Activated T-cell treated with anti-CD3 and anti-CD28 coated beads, Interleukin-2, amount 50 U/mL, for 72 hours (primary cell): Measurements from ENCODE around the gene ANKH. TPM values are rescaled to one million over a fixed set of nuclear protein-coding genes. Genes with fewer than 3 reads are reported as not detected.

Experiments
- ATAC-seq, 2 donors: fragments of 150-1000 bp; cut with Tn5 transposase; replicated peaks in 1 of 2; 2 replicates each; pipeline ENCODE4 v1.10.0; 2021; ENCODE audit warnings: moderate library complexity in 2 of 2, mild to moderate bottlenecking in 1 of 2
- DNase-seq, 2 donors: peaks; one replicate each; pipeline ENCODE4 v3.0.0; 2021 to 2022; ENCODE audit warnings: mixed read lengths in 1 of 2
- H3K27ac Mint-ChIP-seq: one replicate; pipeline ENCODE4 v1.8.0; 2022; ENCODE audit warnings: mild to moderate bottlenecking, moderate library complexity, mixed read lengths
- H3K27me3 Mint-ChIP-seq: one replicate; pipeline ENCODE4 v1.8.0; 2022; ENCODE audit warnings: low read depth, mixed read lengths
- H3K36me3 Mint-ChIP-seq, 2 donors: one replicate each; pipeline ENCODE4 v1.8.0; 2022; ENCODE audit warnings: mixed read lengths in 2 of 2, mild to moderate bottlenecking in 1 of 2; ENCODE audit not compliant: insufficient read depth in 2 of 2
- H3K4me1 Mint-ChIP-seq: one replicate; pipeline ENCODE4 v1.8.0; 2022; ENCODE audit warnings: low read depth, mixed read lengths
- H3K4me3 Mint-ChIP-seq, 2 donors: one replicate each; pipeline ENCODE4 v1.8.0; 2022; ENCODE audit warnings: mild to moderate bottlenecking in 2 of 2, mixed read lengths in 2 of 2, moderate library complexity in 2 of 2
- H3K9me3 Mint-ChIP-seq, 2 donors: one replicate each; pipeline ENCODE4 v1.8.0; 2022; ENCODE audit warnings: mixed read lengths in 2 of 2
- total RNA-seq, 2 donors: library from RNA; stranded (reverse); gene quantifications; one replicate each; pipeline ENCODE4 v1.2.3, GENCODE V29; 2022

Gene ANKH
- total RNA-seq, 2 donors from 2014 or later, result 86.3 to 103 TPM

GRCh38 chr5:14902826-14903560 lies 31.4 kb upstream of the ANKH start:
- H3K27me3 Mint-ChIP-seq, result no peaks in the 10 kb centered on the region
- no peak overlapping the region for H3K4me3 Mint-ChIP-seq
- H3K9me3 Mint-ChIP-seq, result no peaks in the 10 kb centered on the region
- H3K4me1 Mint-ChIP-seq, result no peaks in the 10 kb centered on the region
- no peak overlapping the region for H3K27ac Mint-ChIP-seq
- DNase-seq, result no peak
- ATAC-seq, result no peak
- no peaks in the 10 kb centered on the region for H3K36me3 Mint-ChIP-seq

- DNase-seq (no peak), ATAC-seq (no peak)
- no peak overlapping the region for H3K4me3 Mint-ChIP-seq
- no peaks in the 10 kb centered on the region for H3K27me3 Mint-ChIP-seq
- no peak overlapping the region for H3K27ac Mint-ChIP-seq
- H3K9me3 Mint-ChIP-seq, result no peaks in the 10 kb centered on the region
- no peaks in the 10 kb centered on the region for H3K36me3 Mint-ChIP-seq
- H3K4me1 Mint-ChIP-seq, result no peaks in the 10 kb centered on the region
Observed at GRCh38 chr5:14901462-14902051, 30.0 kb upstream of the ANKH start.

DNA sequence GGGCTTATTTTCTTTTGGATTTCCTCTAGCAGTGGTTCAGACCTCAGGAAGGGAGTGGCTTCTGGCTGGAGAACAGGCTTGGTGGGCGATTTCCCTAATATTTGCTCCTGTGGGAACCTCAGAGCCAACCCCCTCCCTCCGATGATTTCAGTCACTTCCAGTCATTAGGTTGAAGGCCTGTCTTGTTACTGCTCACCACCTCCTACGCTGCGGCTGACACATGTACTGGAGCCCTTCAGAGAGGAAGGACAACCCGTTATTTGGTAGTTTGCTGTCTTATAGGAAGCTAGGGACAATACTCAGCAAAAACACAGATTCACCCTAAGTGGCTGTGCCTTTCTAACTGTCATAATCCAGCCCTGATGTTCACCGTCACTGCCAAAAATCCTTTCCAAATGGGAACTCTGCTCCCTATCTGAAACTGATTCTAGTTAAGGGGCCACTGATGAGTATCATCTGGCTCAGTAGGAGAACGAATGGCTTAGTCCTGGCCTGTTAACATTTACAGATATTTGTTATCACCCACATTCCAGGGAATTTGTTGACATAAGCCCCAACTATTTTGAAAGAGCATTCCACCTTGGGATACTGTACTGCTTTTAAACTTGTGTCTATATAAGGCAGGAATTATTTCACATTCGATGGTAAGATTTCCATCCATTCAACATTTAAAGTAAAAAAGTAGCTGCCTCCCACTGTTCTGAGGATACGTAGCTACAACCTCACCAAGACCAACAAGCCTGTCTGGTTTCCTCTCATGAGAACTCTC lies 29.3 kb upstream of the ANKH start:
- Mint-ChIP-seq H3K27me3 (no peaks in the 10 kb centered on the region), H3K4me3 (no peak overlapping the region), H3K36me3 (no peaks in the 10 kb centered on the region), H3K27ac (no peak overlapping the region), H3K4me1 (no peaks in the 10 kb centered on the region), H3K9me3 (no peaks in the 10 kb centered on the region)
- ATAC-seq, result no peak
- no peak for DNase-seq

DNA sequence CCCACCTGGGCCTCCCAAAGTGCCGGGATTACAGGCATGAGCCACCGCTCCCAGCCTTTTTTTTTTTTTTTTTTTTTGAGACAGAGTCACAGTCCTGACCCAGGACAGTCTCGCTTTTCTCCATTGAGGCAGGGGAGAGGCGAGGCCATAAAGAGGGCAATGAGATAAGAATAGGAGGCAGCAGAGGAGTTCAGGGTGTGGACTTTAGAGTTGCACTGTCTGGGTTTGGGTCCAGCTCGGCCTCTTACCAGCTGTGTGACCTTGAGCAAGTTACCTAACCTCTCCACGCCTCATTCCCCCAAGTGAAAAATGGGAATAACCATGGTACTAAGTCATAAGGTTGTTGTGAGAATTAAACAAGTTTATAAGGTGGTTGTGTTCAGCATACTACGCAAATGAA lies 24.6 kb upstream of the ANKH start:
- Mint-ChIP-seq H3K27me3 (no peaks in the 10 kb centered on the region), H3K9me3 (no peaks in the 10 kb centered on the region), H3K4me3 (no peak overlapping the region), H3K36me3 (no peaks in the 10 kb centered on the region), H3K4me1 (no peaks in the 10 kb centered on the region), H3K27ac (no peak overlapping the region)
- DNase-seq (no peak), ATAC-seq (no peak)

DNA sequence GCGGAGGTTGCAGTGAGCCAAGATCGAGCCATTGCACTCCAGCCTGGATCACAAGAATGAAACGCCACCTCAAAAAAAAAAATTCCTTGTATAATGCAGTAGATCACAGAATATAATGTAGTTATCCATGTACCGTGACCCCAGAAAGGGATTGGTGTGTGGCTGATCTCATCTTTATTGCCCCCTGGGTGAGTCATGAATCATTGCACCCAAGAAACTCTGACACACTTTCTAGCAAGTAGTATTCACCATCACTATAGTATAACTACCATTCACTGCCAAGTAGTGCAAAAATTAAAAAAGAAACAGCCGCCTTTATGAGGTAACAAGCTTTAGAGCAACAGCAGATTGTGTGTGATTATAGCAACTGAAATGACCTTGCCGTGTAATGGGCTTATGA lies 23.7 kb upstream of the ANKH start:
- no peak overlapping the region for H3K27ac Mint-ChIP-seq
- ATAC-seq (no peak), DNase-seq (no peak)
- H3K4me3 Mint-ChIP-seq, result no peak overlapping the region
- H3K27me3 Mint-ChIP-seq, result no peaks in the 10 kb centered on the region
- no peaks in the 10 kb centered on the region for H3K4me1 Mint-ChIP-seq
- H3K36me3 Mint-ChIP-seq, result no peaks in the 10 kb centered on the region
- no peaks in the 10 kb centered on the region for H3K9me3 Mint-ChIP-seq

DNA sequence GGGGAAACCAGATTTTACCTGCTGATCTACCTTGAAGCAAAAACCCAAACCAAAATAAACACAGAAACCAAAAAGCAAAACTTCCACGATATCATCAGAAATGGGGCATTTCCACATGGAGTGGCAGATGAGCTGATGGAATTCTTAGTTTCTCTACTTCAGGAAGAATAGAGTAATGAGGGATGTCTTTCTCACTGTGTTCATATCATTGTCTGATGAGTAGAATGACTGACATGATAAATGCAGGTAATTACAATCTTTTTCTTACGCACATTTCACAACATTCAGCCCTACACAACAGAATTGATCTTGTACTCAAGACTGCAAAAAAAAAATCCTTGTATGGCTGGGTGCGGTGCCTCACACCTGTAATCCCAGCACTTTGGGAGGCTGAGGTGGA lies 23.2 kb upstream of the ANKH start:
- H3K4me1 Mint-ChIP-seq, result no peaks in the 10 kb centered on the region
- no peaks in the 10 kb centered on the region for H3K9me3 Mint-ChIP-seq
- ATAC-seq, result no peak
- H3K36me3 Mint-ChIP-seq, result no peaks in the 10 kb centered on the region
- no peaks in the 10 kb centered on the region for H3K27me3 Mint-ChIP-seq
- no peak overlapping the region for H3K4me3 Mint-ChIP-seq
- no peak overlapping the region for H3K27ac Mint-ChIP-seq
- DNase-seq, result no peak

- no peaks in the 10 kb centered on the region for H3K27me3 Mint-ChIP-seq
- no peaks in the 10 kb centered on the region for H3K4me1 Mint-ChIP-seq
- H3K27ac Mint-ChIP-seq, result no peak overlapping the region
Observed at GRCh38 chr5:14893381-14893780, 21.8 kb upstream of the ANKH start.

GRCh38 chr5:14890846-14891245 lies 19.3 kb upstream of the ANKH start:
- no peaks in the 10 kb centered on the region for H3K4me1 Mint-ChIP-seq
- H3K4me3 Mint-ChIP-seq, result no peak overlapping the region
- no peak overlapping the region for H3K27ac Mint-ChIP-seq
- peak in 1 of 2 donors; percentile 19 for ATAC-seq
- H3K9me3 Mint-ChIP-seq, result no peaks in the 10 kb centered on the region
- no peaks in the 10 kb centered on the region for H3K27me3 Mint-ChIP-seq
- no peaks in the 10 kb centered on the region for H3K36me3 Mint-ChIP-seq
- DNase-seq, result no peak

More at GRCh38 chr5:14893381-14893780, 21.8 kb upstream of the ANKH start:
- no peak for ATAC-seq
- H3K4me3 Mint-ChIP-seq, result no peak overlapping the region
- no peak for DNase-seq
- H3K36me3 Mint-ChIP-seq, result no peaks in the 10 kb centered on the region
- no peaks in the 10 kb centered on the region for H3K9me3 Mint-ChIP-seq

DNA sequence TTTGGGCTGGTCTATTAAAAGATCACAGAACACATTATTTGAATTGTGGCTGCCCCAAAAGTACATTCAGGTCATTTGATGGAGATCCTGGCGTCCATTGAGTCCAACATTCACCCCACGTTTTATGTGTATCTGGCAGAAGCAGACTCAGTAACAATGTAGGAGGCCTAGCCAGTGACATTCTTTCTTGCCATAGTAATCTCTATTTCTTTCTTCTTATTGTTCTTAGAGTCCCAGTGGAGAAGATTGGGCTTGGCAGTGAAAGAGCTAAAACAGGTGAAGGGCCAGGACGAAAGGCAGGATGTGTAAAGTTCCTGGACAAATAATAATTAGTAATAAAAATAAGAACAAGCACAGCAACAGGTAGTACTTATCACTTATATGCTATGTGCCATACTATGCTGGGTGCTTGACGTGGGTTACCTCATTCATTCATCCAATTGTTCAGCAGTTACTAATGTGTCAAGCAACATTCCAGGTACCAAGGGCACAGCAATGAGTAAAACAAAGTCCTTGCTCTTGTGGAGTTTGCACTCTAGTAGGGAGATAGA lies 12.6 kb upstream of the ANKH start:
- ATAC-seq, result no peak
- H3K9me3 Mint-ChIP-seq, result no peaks in the 10 kb centered on the region
- DNase-seq, result no peak
- H3K4me1 Mint-ChIP-seq, result peaks cover 5% of the 10 kb centered on the region
- H3K36me3 Mint-ChIP-seq, result no peaks in the 10 kb centered on the region
- peaks cover 10% of the 10 kb centered on the region for H3K27me3 Mint-ChIP-seq
- H3K27ac Mint-ChIP-seq, result no peak overlapping the region
- no peak overlapping the region for H3K4me3 Mint-ChIP-seq

DNA sequence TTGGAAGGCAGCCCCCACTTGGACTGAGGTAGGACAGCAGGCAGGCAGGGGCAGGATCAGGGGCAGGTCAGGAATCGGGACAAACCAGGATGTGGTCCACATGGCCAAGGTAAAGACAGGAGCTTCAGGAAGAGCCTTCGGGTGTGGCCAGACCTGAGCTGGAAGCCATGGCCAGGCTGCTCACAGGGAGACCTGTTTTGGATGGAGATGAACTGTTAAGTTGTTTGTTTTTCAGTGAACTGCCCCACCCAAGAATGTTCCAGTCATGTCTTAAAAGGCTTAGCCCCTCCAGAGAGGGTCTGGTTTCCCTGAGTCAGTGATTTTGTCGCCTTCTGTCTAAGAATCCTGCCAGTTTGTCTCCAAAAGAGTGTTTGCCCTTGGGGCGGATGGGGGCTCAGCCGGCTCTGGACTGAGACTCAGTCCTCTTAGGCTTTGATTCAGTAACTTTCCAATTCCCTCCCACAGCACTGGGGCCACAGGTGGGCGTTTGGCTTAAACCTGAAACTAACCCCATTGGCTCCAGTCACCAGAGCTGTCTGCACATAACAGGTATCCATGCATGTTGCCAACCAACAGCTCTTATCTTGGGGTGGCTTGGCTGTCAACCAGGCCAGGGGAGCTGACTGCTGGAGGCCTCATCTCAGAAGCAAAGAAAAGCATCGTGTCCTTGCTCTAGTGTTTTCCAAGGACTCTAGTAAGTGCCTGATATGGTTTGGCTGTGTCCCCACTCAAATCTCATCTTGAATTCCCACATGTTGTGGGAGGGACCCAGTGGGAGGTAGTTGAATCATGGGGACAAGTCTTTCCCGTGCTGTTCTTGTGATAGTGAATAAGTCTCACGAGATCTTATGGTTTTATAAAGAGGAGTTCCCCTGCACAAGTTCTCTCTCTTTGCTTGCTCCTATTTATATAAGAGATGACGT lies 11.3 kb upstream of the ANKH start:
- no peaks in the 10 kb centered on the region for H3K36me3 Mint-ChIP-seq
- H3K4me1 Mint-ChIP-seq, result peaks cover 5% of the 10 kb centered on the region
- H3K9me3 Mint-ChIP-seq, result no peaks in the 10 kb centered on the region
- DNase-seq (no peak), ATAC-seq (no peak)
- H3K4me3 Mint-ChIP-seq, result no peak overlapping the region
- no peak overlapping the region for H3K27ac Mint-ChIP-seq
- peaks cover 10% of the 10 kb centered on the region for H3K27me3 Mint-ChIP-seq

- DNase-seq (no peak), ATAC-seq (no peak)
Observed at GRCh38 chr5:14881826-14882225, 10.2 kb upstream of the ANKH start.

GRCh38 chr5:14880688-14881087 lies 9.1 kb upstream of the ANKH start:
- DNase-seq, result no peak

More at GRCh38 chr5:14881826-14882225, 10.2 kb upstream of the ANKH start:
- Mint-ChIP-seq H3K9me3 (no peaks in the 10 kb centered on the region), H3K27ac (no peak overlapping the region), H3K36me3 (no peaks in the 10 kb centered on the region), H3K27me3 (peaks cover 10% of the 10 kb centered on the region), H3K4me1 (peaks cover 5% of the 10 kb centered on the region), H3K4me3 (no peak overlapping the region)

More at GRCh38 chr5:14880688-14881087, 9.1 kb upstream of the ANKH start:
- Mint-ChIP-seq H3K4me3 (no peak overlapping the region), H3K36me3 (no peaks in the 10 kb centered on the region), H3K27ac (no peak overlapping the region), H3K27me3 (peaks cover 10% of the 10 kb centered on the region), H3K9me3 (no peaks in the 10 kb centered on the region), H3K4me1 (peaks cover 5% of the 10 kb centered on the region)
- no peak for ATAC-seq
